Smooth muscle cell (in vitro differentiated cells): Measurements from ENCODE around the gene SERAC1. TPM values are rescaled to one million over a fixed set of nuclear protein-coding genes. Genes with fewer than 3 reads are reported as not detected.
A peak's percentile ranks its signal among the peaks of the same experiment; 100 is the strongest.

Source experiments
- DNase-seq: peaks from one replicate; lab custom pipeline; 2025; ENCODE audit not compliant: unreplicated experiment; lab: John Stamatoyannopoulos, UW
- H2AFZ ChIP-seq: fragments of 200-600 bp; sonication (generic); 2 replicates; pipeline ENCODE4 v1.6.0; 2016; ENCODE audit warnings: antibody characterized with exemption, low read depth, mild to moderate bottlenecking
- H3F3A ChIP-seq: fragments of 200-600 bp; sonication (generic); 2 replicates; pipeline ENCODE4 v1.6.0; 2017; ENCODE audit warnings: antibody characterized with exemption, low read depth
- H3K27ac ChIP-seq: fragments of 200-600 bp; sonication (generic); 2 replicates; pipeline ENCODE4 v1.5.1; 2016; ENCODE audit warnings: low read depth, mild to moderate bottlenecking
- H3K27me3 ChIP-seq: fragments of 200-600 bp; sonication (generic); 2 replicates; pipeline ENCODE4 v1.6.1; 2016; ENCODE audit warnings: low read depth, mild to moderate bottlenecking
- H3K36me3 ChIP-seq: fragments of 200-600 bp; sonication (generic); 2 replicates; pipeline ENCODE4 v1.5.1; 2016; ENCODE audit warnings: low read depth
- H3K4me1 ChIP-seq: fragments of 200-600 bp; sonication (generic); 2 replicates; pipeline ENCODE4 v1.5.1; 2016; ENCODE audit warnings: low read depth
- H3K4me2 ChIP-seq: fragments of 200-600 bp; sonication (generic); 2 replicates; pipeline ENCODE4 v1.6.0; 2016; ENCODE audit warnings: mild to moderate bottlenecking
- H3K4me3 ChIP-seq: fragments of 200-600 bp; sonication (generic); 2 replicates; pipeline ENCODE4 v1.5.1; 2016; ENCODE audit warnings: mild to moderate bottlenecking
- H3K79me2 ChIP-seq: fragments of 200-600 bp; sonication (generic); 2 replicates; pipeline ENCODE4 v1.6.0; 2016; ENCODE audit warnings: low read depth, mild to moderate bottlenecking
- H3K9ac ChIP-seq: fragments of 200-600 bp; sonication (generic); 2 replicates; pipeline ENCODE4 v1.6.0; 2016; ENCODE audit warnings: low read depth
- H3K9me3 ChIP-seq: fragments of 200-600 bp; sonication (generic); replicated peaks from 2 replicates; pipeline ENCODE4 v1.5.1; 2016; ENCODE audit warnings: low read depth
- H4K20me1 ChIP-seq: fragments of 200-600 bp; sonication (generic); 2 replicates; pipeline ENCODE4 v1.6.0; 2016; ENCODE audit warnings: low read depth
- CTCF ChIP-seq: fragments of 200-600 bp; sonication (generic); IDR thresholded peaks from 2 replicates; pipeline ENCODE4 v1.5.1; 2017; ENCODE audit warnings: borderline replicate concordance, mild to moderate bottlenecking, antibody characterized with exemption; ENCODE audit not compliant: insufficient read depth, poor library complexity, severe bottlenecking
- WGBS: methylation state at CpG from one replicate; pipeline ENCODE4 v1.1.7; 2016; ENCODE audit warnings: low lambda C conversion rate; 5-methylcytosine and 5-hydroxymethylcytosine counted together
- polyA plus RNA-seq: library from polyadenylated mRNA; unstranded; fragments of >200 nt; fragmentation: Nextera tagmentation; extraction: Ambion mirVana; gene quantifications from 2 replicates; pipeline ENCODE4 v1.2.1, GENCODE V29; 2016
- total RNA-seq: library from RNA; depleted of rRNA; stranded (reverse); fragments of >200 nt; gene quantifications from 2 replicates; pipeline ENCODE4 v1.2.3, GENCODE V29; 2014

SERAC1 gene
- total and polyA plus RNA-seq, 2 experiments from 2014 or later = 2.6 to 5.6 TPM

GRCh38 chr6:158207422-158207788, 39.3 kb upstream of the SERAC1 start:
- WGBS = 71% methylated on average over 3 of the region's 3 CpGs

DNA sequence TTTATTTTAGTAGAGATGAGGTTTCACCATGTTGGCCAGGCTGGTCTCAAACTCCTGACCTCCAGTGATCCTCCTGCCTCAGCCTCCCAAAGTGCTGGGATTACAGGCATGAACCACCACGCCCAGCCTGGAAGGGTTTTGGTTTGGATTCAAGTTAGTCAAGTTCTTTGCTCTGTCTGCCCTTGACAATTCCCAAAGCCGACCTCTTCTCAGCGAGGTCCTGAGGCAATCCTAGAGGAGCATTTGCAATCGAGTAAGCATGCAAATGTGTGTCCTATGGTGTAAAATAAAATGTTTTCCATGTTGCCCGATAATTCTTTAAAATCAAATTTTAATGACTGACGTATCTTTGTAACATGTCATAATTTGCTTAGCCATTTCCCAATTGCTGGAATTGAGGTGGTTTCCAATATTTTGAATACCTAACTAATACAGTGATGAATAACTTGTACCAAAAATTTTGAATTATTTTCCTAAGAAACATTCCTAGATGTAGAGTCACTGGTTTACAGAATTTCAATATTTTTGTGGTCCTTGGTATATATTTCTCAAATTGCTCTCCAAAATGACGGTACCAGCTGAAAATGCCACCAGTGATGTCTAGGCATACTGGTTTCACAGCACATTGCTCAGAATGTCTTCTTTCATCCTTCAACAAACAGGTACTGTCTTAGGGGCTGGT, 38.8 kb upstream of the SERAC1 start:
- no peaks in the 10 kb centered on the region for H3K36me3 ChIP-seq
- TF ChIP-seq CTCF = no peak
- H3K27me3 ChIP-seq = no peaks in the 10 kb centered on the region
- H3K4me3 ChIP-seq = no peak overlapping the region
- H3K9me3 ChIP-seq = no peaks in the 10 kb centered on the region
- no peaks in the 10 kb centered on the region for H3K79me2 ChIP-seq
- H3K27ac ChIP-seq = no peak overlapping the region
- no peaks in the 10 kb centered on the region for H4K20me1 ChIP-seq
- peaks cover 5% of the 10 kb centered on the region for H3K4me1 ChIP-seq
- WGBS = 93% methylated on average over 7 of the region's 7 CpGs
- no peaks in the 10 kb centered on the region for H3F3A ChIP-seq
- no peak overlapping the region for H2AFZ ChIP-seq
- DNase-seq = no peak
- H3K9ac ChIP-seq = no peak overlapping the region
- H3K4me2 ChIP-seq = no peak overlapping the region

More at GRCh38 chr6:158207422-158207788, 39.3 kb upstream of the SERAC1 start:
- Histone ChIP-seq H3K9ac (no peak overlapping the region), H3K4me3 (no peak overlapping the region), H3K36me3 (no peaks in the 10 kb centered on the region), H3K4me1 (no peaks in the 10 kb centered on the region), H2AFZ (no peak overlapping the region), H3K27me3 (no peaks in the 10 kb centered on the region), H3K79me2 (no peaks in the 10 kb centered on the region), H3K4me2 (no peak overlapping the region), H3K27ac (no peak overlapping the region), H3F3A (no peaks in the 10 kb centered on the region), H3K9me3 (no peaks in the 10 kb centered on the region), H4K20me1 (no peaks in the 10 kb centered on the region)
- no peak for DNase-seq
- no peak for TF ChIP-seq CTCF

- Histone ChIP-seq H3F3A (no peaks in the 10 kb centered on the region), H3K27ac (no peak overlapping the region), H3K4me2 (no peak overlapping the region), H3K4me3 (no peak overlapping the region), H4K20me1 (no peaks in the 10 kb centered on the region), H3K36me3 (no peaks in the 10 kb centered on the region), H2AFZ (no peak overlapping the region), H3K9ac (no peak overlapping the region), H3K79me2 (no peaks in the 10 kb centered on the region), H3K9me3 (no peaks in the 10 kb centered on the region), H3K4me1 (peaks cover 6% of the 10 kb centered on the region), H3K27me3 (no peaks in the 10 kb centered on the region)
- no peak for DNase-seq
- TF ChIP-seq CTCF = peak; percentile 32
- WGBS = 58% methylated on average over 13 of the region's 13 CpGs
Observed at GRCh38 chr6:158205169-158205944, 37.3 kb upstream of the SERAC1 start.
